HG03457 (cell line): ENCODE results near the gene RGS6.

Experiments
- ATAC-seq: cut with Tn5 transposase; IDR thresholded peaks from one replicate; pipeline ENCODE4 v1.9.1; 2021; ENCODE audit warnings: moderate number of reproducible peaks; ENCODE audit not compliant: unreplicated experiment

The RGS6 gene

DNA sequence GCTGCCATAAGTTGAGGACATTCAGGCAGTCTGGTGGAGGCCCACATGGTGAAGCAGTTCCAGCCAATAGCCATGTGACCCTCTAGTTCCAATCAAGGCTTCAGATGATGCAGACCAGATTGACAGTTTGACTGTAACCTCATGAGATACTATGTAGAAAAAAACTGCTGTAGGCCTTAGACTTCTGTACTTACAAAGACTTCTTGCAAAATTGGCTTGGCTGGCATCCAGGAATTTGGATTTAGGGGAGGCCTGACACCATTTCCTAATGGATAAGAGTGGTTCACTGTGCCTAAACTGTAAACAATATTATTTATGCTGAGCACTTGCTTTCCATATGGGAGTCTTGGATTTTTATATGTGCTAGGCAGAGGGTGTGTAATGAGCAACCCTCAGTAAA lies 76.4 kb downstream of the RGS6 start:
- no peak for ATAC-seq

DNA sequence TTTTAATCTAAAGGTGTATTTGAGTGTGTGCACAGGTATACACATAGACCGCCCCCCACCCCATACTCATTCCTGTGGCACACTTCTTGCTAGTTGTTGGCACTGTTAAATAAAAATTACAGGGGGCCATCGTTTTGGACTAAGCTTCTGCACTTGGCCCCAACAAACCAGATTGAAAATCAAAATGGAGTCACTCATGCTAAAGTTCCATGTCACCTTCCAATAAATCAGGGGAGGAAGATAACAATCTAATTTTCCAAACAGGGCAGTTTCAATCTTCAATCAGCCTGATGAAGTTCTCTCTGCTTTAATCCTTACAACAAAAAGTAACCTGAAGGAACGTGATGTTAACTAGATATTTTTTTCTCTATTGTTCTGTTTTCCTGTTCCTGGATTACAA lies 78.2 kb downstream of the RGS6 start:
- no peak for ATAC-seq

DNA sequence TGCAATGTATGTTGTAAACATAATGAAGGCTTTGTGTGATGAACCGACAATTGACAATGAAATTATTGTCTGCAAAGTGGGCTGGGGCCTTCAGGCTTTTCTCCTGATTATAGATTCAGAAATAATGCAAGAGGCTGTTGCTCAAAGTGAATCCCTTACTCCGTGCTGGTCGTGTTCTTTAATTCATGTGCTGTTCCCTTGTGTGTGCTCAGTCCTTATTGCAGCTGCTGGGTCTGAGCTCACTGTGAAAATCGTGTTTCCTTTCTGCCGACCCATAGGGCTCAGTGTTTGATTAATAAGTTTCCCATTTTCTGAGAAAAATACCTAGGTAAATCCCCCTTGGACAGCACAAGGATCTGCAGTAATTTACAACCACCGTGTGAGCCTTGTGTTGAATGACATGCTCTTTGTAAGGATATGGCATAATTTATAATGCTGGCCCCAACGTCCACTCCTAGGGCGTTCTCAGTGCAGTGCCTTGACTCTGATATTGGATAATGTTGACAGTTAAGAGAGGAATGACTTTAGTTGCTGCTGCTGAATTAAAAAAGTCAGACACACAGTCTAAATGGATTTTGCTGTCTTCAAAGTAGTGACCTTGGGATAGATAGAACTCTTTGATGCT lies 81.6 kb downstream of the RGS6 start:
- ATAC-seq: no peak

DNA sequence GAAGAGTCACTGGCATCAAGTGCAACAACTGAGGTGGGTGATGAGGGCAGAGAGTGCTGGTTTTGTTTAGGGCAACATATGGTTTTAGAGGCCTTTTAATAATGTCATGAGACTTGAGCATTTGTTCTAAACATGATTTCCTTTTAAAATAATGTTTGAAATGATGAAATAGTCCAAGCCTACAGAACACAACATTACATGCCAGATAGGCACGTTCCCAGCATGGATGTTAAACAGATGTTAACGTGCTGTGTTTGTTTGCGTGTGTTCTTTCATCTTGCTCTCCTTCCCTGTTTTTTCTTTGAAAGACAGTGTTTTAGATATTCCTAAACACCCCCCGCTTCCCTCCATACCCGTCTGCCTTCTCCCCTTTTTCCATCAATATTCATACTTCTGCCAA lies 82.3 kb downstream of the RGS6 start:
- no peak for ATAC-seq

DNA sequence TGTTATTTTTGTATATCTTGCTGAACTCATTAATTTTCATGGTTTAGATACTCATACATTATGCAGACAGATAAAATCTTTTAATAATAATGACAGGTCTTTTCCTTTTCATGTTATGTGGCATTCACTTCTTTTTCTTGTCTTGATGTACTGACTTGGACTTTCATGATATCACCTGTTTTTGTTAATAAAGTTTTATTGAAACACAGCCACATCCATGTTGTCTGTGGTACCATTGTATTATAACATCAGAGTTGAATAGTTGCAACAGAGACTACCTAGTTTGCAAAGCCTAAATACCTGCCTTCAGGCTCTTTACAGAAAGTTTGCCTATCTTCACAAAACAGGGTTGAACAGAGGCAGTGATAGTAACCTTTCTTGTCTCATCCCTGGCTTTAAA lies 85.1 kb downstream of the RGS6 start:
- no peak for ATAC-seq

DNA sequence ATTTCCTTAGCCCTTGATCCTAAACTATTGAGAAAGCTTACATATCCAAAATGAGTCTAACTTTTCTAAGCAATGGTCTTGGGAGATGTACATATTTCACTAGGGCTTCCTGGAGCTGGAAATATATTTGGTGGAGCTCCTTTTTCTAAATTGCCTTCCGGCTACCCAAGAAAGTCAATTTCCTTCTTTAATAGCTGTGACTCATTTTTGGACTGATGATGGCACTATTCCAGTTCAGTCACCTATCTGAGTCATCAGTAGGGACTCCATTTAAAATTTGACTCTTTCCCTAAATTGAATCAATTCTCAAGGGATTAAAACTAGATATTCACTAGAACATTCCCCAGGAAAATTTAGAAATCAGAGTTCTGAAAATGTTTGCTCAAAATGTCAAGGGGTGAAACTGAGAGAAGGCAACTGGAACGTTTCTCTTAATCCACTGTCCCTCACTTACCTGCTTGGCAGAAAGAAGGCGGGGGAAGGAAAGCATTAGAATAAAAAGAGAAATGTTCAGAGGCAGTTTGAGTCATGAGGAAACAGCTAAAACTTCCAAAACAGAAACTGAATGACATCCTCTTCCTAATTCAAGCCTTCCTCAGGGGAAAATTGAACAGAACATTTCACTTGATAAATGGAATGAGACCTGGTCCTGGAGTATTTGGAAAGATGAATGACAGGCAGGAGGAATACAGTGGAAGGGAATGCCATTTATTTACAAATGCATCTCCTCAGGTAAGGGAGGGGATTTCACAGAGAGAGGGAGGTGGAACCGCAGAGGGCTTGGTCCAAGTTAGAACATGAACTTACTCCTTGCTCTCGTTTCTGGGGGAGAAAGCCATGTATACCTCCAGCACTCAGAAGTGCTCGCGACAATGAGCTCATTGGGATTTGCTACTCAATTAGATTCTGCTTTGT lies 91.2 kb downstream of the RGS6 start:
- no peak for ATAC-seq

DNA sequence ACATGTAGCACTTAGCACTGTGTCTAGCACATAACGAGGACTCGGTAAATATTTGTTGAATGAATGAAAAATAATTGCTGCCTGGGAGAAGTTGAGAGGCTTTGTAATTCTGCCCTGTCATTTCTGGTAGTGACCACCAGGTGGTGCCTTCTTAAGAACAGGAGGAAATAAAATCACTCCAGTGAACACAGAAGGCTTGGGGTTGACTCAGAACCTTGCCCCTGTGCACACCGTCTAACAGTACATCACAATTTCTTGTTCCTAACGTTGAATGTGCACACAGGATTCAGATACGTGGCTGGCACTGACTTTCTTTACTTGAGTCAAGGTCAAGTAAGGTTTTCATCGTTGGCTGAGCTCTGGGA lies 91.8 kb downstream of the RGS6 start:
- no peak for ATAC-seq

DNA sequence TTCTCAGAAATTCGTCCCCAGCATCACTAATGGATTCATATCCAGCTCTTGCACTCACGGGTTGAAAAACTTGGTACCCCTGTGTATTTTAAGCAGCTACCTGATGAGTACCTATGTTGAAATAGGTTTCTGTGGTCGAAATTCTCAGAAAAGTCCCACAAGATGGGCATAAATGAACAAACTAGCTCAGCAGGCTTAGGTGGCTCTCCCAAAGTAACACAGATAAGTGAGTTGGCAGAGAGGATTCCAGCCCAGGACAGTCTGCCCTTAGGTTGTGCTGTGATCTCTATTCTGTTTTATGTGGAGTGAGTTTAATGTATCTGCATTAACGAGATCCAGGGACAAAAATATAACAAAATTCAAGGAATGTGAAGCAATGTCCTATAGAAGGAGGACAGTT lies 92.3 kb downstream of the RGS6 start:
- no peak for ATAC-seq

DNA sequence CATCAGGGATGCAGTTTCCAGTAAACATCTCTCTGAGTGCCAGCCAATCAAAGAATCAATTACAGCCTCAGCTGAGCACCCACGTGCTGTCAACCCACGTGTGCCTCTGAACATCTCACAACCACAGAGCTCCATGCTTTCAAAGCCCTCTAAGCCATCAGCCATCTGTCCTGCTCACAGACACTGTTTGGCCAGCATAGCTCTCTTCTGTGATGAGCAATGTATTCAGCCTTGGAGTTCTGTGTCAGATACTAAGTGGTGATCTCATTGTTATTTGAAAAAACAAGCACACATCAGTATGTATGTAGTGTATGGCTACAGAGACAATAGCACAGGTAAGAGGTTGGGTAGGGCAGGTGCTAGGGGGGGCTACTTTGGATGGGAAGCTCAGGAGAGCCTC lies 94.3 kb downstream of the RGS6 start:
- no peak for ATAC-seq

DNA sequence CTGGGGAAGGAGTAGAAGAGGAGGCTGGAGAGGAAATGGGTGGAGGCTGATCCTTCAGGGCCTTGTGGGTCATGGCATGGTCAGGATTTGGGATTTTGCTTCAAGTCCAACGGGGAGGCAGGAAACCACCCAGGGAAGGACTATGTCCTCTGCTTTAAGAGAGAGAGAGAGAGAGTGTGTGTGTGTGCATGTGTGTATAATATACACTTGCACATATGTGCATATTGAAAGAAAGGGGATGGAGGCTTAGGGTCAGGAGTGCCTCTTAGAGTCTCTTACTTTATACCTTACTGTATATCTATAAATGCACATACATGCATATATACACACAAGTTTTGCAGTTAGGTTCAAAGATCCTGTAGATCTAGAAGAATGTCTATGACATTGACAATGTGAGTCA lies 94.8 kb downstream of the RGS6 start:
- ATAC-seq: no peak

DNA sequence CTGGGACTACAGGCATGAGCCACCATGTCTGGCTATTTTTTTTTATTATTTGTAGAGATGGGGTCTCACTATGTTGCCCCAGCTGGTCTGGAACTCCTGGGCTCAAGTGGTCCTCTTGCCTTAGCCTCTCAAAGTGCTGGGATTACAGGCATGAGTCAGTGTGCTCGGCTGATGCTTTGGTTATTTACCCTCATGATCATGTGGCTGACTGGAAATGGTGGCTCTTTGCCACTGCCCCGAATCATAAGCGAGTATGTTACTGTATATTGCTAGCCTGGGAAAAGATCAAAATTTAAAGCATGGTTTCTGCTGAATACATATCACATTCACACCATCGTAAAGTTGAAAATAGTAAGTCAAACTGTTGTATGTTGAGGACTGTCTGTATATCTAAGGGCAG lies 101.1 kb downstream of the RGS6 start:
- ATAC-seq: no peak

DNA sequence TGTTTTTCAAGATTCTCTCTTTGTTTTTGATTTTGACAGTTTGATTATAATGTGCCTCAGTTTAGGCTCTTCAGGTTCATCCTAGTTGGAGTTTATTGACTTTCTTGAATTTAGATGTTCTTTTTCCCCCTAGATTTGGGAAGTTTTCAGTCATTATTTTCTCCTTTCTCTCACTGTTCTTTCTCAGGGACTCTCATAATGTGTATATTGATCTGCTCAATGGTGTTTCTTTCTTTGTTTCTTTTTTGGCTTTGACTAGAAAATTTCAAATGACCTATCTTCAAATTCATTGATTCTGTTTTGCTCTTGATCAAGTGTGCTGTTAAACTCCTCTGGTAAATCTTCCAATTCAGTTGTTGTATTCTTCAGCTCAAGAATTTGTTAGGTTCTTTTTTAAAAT lies 108.3 kb downstream of the RGS6 start:
- no peak for ATAC-seq

DNA sequence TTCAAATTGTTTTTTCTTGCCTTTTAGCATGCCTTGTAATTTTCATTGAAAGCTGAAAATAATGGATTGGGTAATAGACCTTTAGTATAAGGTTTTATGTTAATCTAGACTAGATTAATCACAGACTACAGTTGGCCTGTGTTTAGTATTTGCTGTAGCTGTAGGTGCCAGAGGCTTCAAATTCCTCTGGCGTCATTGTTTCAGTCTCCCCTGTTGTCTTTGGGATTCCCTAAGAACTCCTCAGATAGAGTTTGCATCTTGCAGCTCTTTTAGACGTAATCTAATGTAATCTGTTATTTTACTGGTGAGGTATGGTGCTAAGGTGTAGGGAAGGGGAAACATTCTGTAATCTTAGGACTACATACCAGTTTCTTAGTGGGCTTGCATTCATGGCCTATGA lies 113.0 kb downstream of the RGS6 start:
- no peak for ATAC-seq

DNA sequence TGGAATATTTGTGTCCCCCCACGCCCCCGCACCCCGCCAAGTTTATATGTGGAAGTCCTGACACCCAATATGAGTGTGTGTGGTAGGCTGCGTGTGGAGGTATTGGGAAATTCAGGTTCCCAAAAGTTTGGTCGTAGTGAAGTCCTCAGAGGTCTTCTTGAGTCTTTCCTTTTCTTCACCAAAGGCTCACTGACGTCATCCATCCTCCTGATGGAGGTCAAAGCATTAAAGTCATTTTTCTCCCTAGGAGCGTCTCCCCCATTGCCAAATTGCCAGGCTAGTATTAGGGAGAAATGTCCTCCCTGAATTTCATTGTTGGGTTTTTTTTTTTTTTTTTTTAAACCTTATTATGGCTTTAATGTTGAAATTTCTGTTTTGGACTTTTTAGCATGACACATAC lies 113.7 kb downstream of the RGS6 start:
- ATAC-seq: no peak

DNA sequence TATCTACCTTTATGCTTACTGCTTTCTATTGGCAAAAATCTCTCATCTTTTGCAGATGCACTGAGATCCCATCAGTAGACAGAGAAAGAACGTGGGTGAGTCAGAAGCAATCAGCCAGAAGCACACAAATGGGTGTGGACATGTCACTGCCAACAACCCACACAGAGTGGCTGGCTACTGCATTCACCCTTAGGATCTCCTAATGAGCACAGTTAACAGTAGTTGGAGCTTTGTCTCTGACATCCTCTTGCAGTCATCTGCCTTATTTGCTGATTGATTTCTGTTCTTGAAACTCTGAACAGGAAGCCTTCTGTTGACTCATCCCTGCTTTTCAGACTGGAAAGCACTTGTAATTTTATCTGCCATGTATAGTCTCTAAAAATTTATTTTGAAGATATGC lies 117.2 kb downstream of the RGS6 start:
- no peak for ATAC-seq

DNA sequence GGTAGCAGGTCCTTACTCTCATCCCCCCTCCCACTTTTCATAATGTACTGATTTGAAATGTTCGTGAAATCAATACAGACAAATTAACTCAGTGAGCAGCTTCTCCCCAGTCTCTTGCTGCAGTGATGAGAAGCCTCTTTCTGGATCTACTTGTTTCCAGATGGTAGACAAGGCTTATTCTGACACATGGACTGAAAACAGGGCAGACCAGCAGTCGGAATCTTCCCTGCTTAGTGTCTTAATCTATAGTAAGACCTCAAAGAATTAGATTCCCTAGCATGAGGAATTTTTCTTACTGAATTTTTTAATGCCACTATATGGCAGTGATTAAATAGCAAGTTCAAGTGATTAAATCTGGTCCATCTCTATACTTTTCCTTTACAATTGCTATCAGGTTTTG lies 120.1 kb downstream of the RGS6 start:
- no peak for ATAC-seq

DNA sequence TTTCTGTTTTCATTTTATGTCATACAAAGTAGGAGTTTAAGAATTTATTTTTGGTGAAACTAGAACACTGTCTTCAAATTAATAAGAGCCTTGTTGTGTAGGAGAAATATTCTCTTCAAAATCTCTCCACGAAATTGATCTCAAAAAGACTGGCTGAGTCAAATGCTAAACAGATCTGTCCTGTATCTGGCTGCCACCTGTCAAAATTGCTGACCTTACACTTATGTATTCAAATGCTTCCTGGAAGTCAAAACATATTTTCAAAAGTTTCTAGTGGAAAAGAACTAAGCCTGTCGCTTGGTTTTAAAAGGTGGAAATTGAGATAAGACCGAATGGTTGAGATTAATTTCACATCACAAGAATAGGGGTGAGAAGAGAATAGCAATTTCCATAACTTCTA lies 121.4 kb downstream of the RGS6 start:
- ATAC-seq: no peak

DNA sequence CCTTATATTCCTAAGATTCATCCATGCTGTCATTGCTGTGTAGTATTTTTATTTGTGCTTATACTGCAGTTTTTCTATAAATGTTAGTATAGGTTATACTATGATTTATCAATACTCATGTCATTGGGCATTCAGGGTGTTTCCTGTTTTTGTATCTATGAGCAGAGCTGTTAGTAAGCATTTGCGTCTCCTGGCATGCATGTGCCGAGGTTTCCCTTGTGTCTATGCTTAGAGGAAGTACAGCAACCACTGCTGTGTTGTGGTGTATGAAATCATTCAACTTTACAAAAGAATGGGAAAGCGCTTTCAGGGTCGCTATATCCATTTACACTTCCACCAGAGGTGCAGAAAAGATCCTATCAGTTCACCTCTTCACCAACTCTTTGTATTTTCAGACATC lies 122.7 kb downstream of the RGS6 start:
- no peak for ATAC-seq

DNA sequence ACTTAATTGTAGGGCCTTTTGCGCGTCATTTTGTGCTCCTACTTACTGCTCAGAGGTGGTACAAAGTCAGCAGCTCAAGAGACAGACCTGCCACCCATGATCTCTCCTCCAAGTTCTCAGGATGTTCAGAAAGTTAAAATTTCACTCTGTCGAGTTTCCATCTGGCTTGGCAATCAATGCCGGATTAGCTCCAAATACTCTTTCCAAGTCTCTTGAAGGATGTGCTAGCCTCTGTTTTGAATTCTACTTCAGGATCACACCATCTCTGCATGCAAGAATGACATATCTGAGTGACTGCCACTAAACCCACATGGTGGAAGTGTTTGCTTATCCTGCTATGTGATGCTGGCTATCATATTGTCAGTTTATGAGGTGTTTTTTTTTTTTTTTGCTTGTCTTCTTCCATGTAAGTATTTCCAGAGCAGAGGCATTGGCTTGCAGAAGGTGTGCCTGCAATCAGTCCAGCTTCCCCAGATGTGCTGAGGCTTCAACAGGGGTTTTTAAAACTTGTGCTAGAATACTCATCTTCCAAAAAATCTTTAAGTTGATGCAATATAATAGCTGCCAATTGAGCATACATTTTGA lies 125.6 kb downstream of the RGS6 start:
- ATAC-seq: no peak

DNA sequence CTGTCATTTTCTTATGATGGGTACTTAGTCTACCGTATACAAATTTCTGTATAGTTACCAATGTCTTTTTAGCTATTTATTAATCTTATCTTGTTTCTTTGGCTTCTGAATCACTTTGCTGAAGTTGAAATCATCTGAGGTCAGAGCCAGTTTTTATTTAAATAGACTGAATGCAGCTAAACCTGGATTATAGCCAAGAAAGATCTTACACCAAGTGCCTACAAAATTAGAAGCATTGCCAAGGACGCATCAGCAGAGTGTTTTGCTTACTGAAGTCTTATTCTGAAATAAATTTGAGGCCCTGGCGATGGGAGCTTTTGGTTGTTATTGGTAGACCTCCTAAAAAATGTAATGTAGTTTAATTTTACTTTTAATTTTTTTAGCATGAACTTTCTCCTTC lies 128.2 kb downstream of the RGS6 start:
- no peak for ATAC-seq

DNA sequence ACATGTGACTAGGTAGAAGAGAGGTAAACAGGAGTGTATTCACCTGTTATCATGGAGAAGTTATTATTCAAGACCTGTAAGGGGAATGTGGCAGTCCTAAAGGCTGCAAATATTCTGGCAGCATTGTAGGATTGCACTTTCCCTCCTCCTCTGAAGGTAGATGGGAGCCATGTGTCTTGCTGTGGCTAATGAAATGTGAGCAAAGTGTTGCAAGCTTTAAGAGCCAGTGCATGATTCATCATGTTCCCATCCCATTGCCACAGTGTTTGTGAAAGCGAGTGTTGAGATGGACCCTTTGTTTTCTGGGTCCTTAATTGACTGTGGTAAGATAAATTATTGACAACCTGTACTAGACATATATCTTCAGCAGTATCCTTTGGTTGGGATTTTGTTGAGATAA lies 128.7 kb downstream of the RGS6 start:
- ATAC-seq: no peak

DNA sequence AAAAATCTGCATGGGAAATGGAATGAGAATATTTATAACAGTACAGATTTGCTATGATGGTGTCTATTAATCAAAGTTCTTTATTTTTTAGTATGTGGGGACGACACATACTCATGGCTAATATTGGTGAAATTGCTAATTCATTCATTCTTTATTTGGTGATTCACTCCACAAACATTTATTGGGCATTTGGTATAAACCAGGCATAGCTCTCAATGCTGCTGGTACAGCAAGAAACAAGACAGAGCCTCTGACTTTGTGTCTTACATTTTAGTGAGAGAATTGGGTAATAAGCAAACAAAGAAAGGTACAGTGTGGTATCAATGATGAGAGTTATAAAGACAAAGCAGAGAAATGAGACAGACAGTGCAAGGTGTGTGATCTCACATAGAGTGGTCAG lies 129.5 kb downstream of the RGS6 start:
- no peak for ATAC-seq
